ENCODE data around the gene GID4.

DNA sequence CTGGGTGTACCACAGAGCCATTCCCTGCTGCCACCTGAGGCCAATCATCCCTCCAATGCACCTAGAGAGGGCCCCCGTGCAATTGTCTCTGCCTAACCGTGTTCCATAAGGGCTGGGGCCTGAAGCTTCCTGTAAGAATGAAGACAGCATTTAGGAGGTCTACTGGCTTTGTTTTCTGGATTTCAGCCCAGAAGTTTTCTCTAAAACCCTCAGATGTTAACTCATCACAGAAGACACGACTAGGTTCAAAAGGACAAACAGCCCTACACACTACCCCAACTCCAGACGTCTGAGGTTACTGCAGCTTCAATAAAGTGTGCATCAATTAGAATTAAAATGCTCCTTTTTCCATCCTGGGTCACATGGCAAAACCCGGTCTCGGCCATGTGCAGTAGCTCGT lies 37.7 kb downstream of the GID4 start:
- TF ChIP-seq, protein P1, sequence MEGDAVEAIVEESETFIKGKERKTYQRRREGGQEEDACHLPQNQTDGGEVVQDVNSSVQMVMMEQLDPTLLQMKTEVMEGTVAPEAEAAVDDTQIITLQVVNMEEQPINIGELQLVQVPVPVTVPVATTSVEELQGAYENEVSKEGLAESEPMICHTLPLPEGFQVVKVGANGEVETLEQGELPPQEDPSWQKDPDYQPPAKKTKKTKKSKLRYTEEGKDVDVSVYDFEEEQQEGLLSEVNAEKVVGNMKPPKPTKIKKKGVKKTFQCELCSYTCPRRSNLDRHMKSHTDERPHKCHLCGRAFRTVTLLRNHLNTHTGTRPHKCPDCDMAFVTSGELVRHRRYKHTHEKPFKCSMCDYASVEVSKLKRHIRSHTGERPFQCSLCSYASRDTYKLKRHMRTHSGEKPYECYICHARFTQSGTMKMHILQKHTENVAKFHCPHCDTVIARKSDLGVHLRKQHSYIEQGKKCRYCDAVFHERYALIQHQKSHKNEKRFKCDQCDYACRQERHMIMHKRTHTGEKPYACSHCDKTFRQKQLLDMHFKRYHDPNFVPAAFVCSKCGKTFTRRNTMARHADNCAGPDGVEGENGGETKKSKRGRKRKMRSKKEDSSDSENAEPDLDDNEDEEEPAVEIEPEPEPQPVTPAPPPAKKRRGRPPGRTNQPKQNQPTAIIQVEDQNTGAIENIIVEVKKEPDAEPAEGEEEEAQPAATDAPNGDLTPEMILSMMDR (IDR thresholded peaks at IDR 0.05) = no peak
- no peak for TF ChIP-seq POLR2A (IDR thresholded peaks at IDR 0.05)
